GM12892 (cell line): ENCODE measurements around the gene ANKDD1B.
"Not testable (repeated sequence)": the region's sequence is repeated elsewhere in the genome, so short reads cannot be mapped to it uniquely, and the experiment has no call there.

Experiments used
- POLR2A ChIP-seq: IDR thresholded peaks from 2 replicates; pipeline ENCODE4 v1.6.1; 2011; ENCODE audit warnings: low read depth, low read length, control low read depth
- TAF1 ChIP-seq: IDR thresholded peaks from 2 replicates; pipeline ENCODE4 v1.6.1; 2011; ENCODE audit warnings: low read depth, mild to moderate bottlenecking, control low read depth, low read length, borderline replicate concordance

DNA sequence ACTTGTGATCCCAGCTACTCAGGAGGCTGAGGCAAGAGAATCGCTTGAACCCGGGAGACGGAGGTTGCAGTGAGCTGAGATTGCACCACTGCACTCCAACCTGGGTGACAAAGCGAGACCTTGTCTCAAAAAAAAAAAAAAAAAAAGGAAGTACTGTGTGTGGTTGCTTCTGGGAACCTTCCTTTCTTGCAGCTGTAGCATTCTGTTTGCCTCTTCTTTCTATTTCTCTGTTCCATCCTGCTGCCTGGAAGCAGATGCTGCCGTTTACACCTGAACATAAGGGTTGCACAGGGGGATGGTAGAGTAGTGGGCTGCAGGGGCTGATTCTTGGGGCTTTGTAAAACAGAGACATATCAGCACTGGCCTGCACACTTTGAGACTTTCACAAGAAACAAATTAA, 3.9 kb upstream of the ANKDD1B start:
- TF ChIP-seq POLR2A, TAF1: not testable (repeated sequence)
